HepG2 (cell line): ENCODE data around the gene SYT1. TPM values are rescaled to one million over a fixed set of nuclear protein-coding genes. Genes with fewer than 3 reads are reported as not detected.

Experiments used
- DZIP1 ChIP-seq: sonication (generic); formaldehyde crosslinking; IDR thresholded peaks from 2 replicates; pipeline ENCODE4 v1.5.0; 2020; ENCODE audit warnings: mild to moderate bottlenecking, missing genetic modification reagents
- MAZ ChIP-seq, 2 experiments: sonication (generic) in 1 of 2; formaldehyde crosslinking in 1 of 2; IDR thresholded peaks; 2 replicates each; pipeline versions ENCODE4 v1.5.0 to v1.6.1; 2012 to 2020; ENCODE audit warnings: low read depth in 2 of 2, mild to moderate bottlenecking in 2 of 2, borderline replicate concordance in 1 of 2, improper control_type of control experiment in 1 of 2, low read length in 1 of 2, missing genetic modification reagents in 1 of 2, moderate library complexity in 1 of 2
- MYC ChIP-seq: sonication (generic); formaldehyde crosslinking; IDR thresholded peaks from 2 replicates; pipeline ENCODE4 v1.9.0; 2021; ENCODE audit warnings: missing genetic modification reagents, borderline replicate concordance
- PHF21A ChIP-seq: sonication (generic); formaldehyde crosslinking; IDR thresholded peaks from 2 replicates; pipeline ENCODE4 v1.5.0; 2020; ENCODE audit warnings: mild to moderate bottlenecking, missing genetic modification reagents
- TBX2 ChIP-seq: sonication (generic); formaldehyde crosslinking; IDR thresholded peaks from 2 replicates; pipeline ENCODE4 v1.5.0; 2020; ENCODE audit warnings: missing genetic modification reagents, mild to moderate bottlenecking, borderline replicate concordance
- ZBTB2 ChIP-seq: sonication (generic); formaldehyde crosslinking; IDR thresholded peaks from 2 replicates; pipeline ENCODE4 v1.8.0; 2022; ENCODE audit warnings: low read depth, missing genetic modification reagents
- ZBTB20 ChIP-seq: sonication (generic); formaldehyde crosslinking; IDR thresholded peaks from 2 replicates; pipeline ENCODE4 v1.8.1; 2023; ENCODE audit warnings: missing genetic modification reagents, low read depth, mild to moderate bottlenecking, borderline replicate concordance
- ZFP41 ChIP-seq: sonication (generic); formaldehyde crosslinking; IDR thresholded peaks from 2 replicates; pipeline ENCODE4 v1.4.0; 2020; ENCODE audit warnings: mild to moderate bottlenecking, missing genetic modification reagents, borderline replicate concordance
- ZNF550 ChIP-seq: sonication (generic); formaldehyde crosslinking; IDR thresholded peaks from 2 replicates; pipeline ENCODE4 v1.4.0; 2020; ENCODE audit warnings: mild to moderate bottlenecking, missing genetic modification reagents, borderline replicate concordance
- polyA plus RNA-seq, 8 experiments: library from polyadenylated mRNA; depleted of rRNA in 3 of 8; stranded (reverse) in 7 of 8; unstranded in 1 of 8; fragments of >200 nt; fragmentation: Illumina TruSeq in 4 of 8; extraction: Trizol in 4 of 8; gene quantifications; 2 replicates each; pipeline versions ENCODE4 v1.2.1 to v1.2.3, GENCODE V29; 2011 to 2016; ENCODE audit warnings: low read depth in 4 of 8, missing spikeins in 1 of 8, mixed read lengths in 1 of 8; ENCODE audit not compliant: insufficient read depth in 1 of 8
- total RNA-seq, 5 experiments: library from RNA; depleted of rRNA; stranded (reverse); fragments of >200 nt; fragmentation: Illumina TruSeq; extraction: Trizol; gene quantifications; 2 replicates each; pipeline ENCODE4 v1.2.3, GENCODE V29; 2016; ENCODE audit warnings: low read depth in 1 of 5
- TF ChIP-seq, protein P1 (sequence below): sonication (generic); formaldehyde crosslinking; IDR thresholded peaks from 2 replicates; pipeline ENCODE4 v1.9.0; 2022; ENCODE audit warnings: missing genetic modification reagents, mild to moderate bottlenecking, borderline replicate concordance

SYT1 gene
- total and polyA plus RNA-seq, 2 of the 13 experiments (the other 11 are each of a cell fraction or from before 2014, with no cell fraction given) = not detected

DNA sequence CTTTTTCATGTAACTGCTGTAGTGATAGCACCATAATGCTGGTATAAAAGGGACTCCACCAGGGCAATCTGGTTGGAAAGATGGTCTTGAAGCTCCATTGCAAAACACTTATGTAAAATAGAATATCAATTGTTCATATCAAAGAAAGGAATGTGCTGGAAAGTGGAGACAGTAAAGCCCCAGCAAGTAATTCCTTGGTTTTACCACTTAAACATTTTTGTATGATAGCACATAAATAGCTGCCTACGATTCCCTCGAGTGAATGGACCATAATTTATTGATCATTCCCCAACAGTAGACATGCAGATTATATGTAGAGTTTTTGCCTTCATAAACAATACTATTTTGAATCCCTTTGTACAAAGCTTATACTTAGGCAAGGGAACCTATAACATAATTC is 550.7 kb downstream of the SYT1 start (continued):
- TF ChIP-seq ZFP41 (CRISPR knock-in tag) = no peak
- TF ChIP-seq, protein P1, sequence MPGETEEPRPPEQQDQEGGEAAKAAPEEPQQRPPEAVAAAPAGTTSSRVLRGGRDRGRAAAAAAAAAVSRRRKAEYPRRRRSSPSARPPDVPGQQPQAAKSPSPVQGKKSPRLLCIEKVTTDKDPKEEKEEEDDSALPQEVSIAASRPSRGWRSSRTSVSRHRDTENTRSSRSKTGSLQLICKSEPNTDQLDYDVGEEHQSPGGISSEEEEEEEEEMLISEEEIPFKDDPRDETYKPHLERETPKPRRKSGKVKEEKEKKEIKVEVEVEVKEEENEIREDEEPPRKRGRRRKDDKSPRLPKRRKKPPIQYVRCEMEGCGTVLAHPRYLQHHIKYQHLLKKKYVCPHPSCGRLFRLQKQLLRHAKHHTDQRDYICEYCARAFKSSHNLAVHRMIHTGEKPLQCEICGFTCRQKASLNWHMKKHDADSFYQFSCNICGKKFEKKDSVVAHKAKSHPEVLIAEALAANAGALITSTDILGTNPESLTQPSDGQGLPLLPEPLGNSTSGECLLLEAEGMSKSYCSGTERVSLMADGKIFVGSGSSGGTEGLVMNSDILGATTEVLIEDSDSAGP (CRISPR knock-in tag) = no peak
- TF ChIP-seq PHF21A (CRISPR knock-in tag) = no peak
- no peak for TF ChIP-seq ZBTB20 (CRISPR knock-in tag)
- TF ChIP-seq ZNF550 (CRISPR knock-in tag) = no peak
- TF ChIP-seq DZIP1 (CRISPR knock-in tag) = no peak
- TF ChIP-seq MYC (CRISPR knock-in tag) = no peak
- TF ChIP-seq ZBTB2 = no peak
- no peak for TF ChIP-seq TBX2 (CRISPR knock-in tag)
- TF ChIP-seq MAZ (IDR thresholded peaks at IDR 0.05; ENCODE audit: borderline replicate concordance, low read depth, low read length) = no peak
- no peak for TF ChIP-seq MAZ (CRISPR knock-in tag; IDR thresholded peaks at IDR 0.05; ENCODE audit: low read depth)
